ENCODE data around the gene NYAP1. TPM values are rescaled to one million over a fixed set of nuclear protein-coding genes. Genes with fewer than 3 reads are reported as not detected.
"Not testable (repeated sequence)": the region's sequence is repeated elsewhere in the genome, so short reads cannot be mapped to it uniquely, and the experiment has no call there.

The NYAP1 gene
- 1 to 10 TPM; 1.3 TPM for total RNA-seq
- 0.93 to 1.7 reads per million in 2 donors for total RNA-seq

DNA sequence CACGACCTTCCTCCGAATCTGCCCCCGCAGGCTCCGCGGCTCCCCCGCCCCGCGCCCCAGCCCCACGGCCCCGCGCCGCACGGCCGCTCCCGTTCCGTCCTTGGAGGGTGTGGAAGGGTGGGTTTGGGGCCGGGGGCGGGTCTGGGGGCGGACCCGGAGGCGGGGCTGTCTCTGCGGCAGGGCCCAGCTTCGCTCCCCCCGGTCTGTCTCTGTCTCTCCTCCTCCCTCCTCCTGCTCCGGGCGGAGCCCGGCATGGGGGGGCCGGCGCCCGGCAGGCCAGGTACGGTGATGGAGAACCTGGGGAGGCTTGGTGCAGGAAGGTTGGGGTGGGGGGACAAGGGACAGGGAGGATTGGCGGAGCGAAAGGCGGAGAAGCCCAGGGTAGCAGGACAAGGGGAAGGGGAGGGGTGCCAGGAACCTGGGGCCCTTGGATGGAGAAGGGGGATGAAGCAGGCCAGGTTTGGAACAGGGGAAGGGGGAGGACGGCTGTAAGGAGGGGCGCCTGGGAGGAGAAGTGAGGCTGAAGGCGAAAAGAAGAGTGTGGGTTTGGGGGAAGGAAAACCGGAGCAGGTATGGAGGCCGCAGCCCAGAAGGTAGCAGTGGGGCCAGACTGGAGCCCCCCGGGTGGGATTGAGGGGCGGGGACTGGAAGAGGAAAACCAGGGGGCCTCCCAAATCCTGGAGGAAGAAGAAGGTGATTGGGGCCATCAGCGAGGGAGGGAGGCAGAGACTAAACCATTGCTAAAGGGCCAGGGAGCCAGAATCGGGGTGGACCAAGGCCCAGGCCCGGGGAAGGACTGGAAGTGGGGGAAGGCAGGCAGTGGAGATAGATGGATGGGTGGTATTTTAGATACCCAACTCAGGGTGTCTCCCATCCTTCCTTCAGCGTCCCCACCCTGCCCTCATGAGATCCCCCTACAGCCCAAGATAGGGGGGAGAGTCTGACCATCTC, at the start of gene NYAP1:
TSS of gene NYAP1 (plus strand) at position 206 of the 951 bp plus-strand sequence. CDS start 1,385 bp downstream, outside the sequence.
- ATAC-seq (peak; percentile 54), DNase-seq (peak in 2 of 3 donors; percentile 63 to 65)
- Mint-ChIP-seq H3K27ac (peak within 1 kb of the TSS; percentile 79), H3K36me3 (ENCODE audit: low read depth) (no peaks in the 10 kb centered on the region), H3K4me1 (peaks cover 21% of the 10 kb centered on the region), H3K27me3 (no peaks in the 10 kb centered on the region), H3K4me3 (peak within 1 kb of the TSS; percentile 92)
- no peaks in the 10 kb centered on the region for H3K9me3 ChIP-seq (ENCODE audit: control insufficient read depth, low read length, poor library complexity, severe bottlenecking)

- no peaks in the 10 kb centered on the region for H3K27me3 Mint-ChIP-seq
- peak overlapping the region; percentile 98 for H3K4me3 Mint-ChIP-seq
- ATAC-seq, result no peak
- H3K36me3 Mint-ChIP-seq (ENCODE audit: low read depth), result peaks cover 6% of the 10 kb centered on the region
- peaks cover 41% of the 10 kb centered on the region for H3K4me1 Mint-ChIP-seq
- no peak for DNase-seq
- no peaks in the 10 kb centered on the region for H3K9me3 ChIP-seq (ENCODE audit: control insufficient read depth, low read length, poor library complexity, severe bottlenecking)
- peak overlapping the region; percentile 98 for H3K27ac Mint-ChIP-seq
Measured at GRCh38 chr7:100434297-100435144, 49.2 kb upstream of the NYAP1 start.

- DNase-seq (peak; percentile 33 to 39 (median 34)), ATAC-seq (peak; percentile 39)
- H3K9me3 ChIP-seq (ENCODE audit: control insufficient read depth, low read length, poor library complexity, severe bottlenecking), result no peaks in the 10 kb centered on the region
- peaks cover 35% of the 10 kb centered on the region for H3K4me1 Mint-ChIP-seq
- peak overlapping the region; percentile 98 for H3K4me3 Mint-ChIP-seq
- peaks cover 6% of the 10 kb centered on the region for H3K36me3 Mint-ChIP-seq (ENCODE audit: low read depth)
- H3K27ac Mint-ChIP-seq, result peak overlapping the region; percentile 98
- H3K27me3 Mint-ChIP-seq, result no peaks in the 10 kb centered on the region
Measured at GRCh38 chr7:100435401-100436304, 48.1 kb upstream of the NYAP1 start.

DNA sequence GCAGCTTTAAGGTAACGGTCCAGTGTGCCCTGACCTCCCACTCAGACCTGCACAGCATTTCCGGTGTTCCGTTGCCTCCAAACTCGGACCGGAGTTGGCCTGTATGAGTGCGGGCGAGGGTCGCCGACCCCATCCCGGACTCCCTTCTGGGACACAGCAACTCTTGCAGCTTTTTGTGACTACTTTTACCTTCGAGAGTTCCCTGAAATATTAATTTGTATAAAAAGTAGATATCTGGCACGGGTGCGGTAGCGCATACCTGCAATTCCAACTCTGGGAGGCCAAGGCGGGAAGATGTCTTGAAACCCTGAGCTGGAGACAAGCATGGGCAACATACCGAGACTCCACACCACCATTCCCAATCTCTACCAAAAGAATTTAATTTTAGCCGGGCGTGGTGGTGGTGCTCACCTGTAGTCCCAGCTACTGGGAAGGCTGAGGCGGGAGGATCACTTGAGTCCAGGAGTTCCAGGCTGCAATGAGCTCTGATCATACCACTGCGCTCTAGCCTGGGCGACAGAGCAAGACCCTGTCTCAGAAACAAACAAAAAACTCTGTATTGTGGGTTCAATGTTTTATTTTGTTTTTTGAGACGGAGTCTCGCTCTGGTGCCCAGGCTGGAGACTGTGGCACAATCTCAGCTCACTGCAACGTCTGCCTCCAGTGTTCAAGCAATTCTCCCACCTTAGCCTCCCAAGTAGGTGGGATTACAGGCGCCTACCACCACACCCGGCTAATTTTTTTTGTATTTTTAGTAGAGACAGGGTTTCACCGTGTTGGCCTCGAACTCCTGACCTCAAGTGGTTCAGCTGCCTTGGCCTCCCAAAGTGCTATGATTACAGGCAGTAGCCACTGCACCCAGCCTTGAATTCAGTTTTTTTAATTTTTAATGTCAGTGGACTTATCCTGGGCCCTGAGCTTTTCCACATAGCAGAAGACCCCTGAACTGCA, 46.3 kb upstream of the NYAP1 start:
- no peak for ATAC-seq
- no peak for DNase-seq
- H3K4me1 Mint-ChIP-seq, result peaks cover 26% of the 10 kb centered on the region
- H3K27ac Mint-ChIP-seq, result peak overlapping the region; percentile 95
- peak overlapping the region; percentile 98 for H3K4me3 Mint-ChIP-seq
- H3K9me3 ChIP-seq (ENCODE audit: control insufficient read depth, low read length, poor library complexity, severe bottlenecking), result no peaks in the 10 kb centered on the region
- peaks cover 6% of the 10 kb centered on the region for H3K36me3 Mint-ChIP-seq (ENCODE audit: low read depth)
- no peaks in the 10 kb centered on the region for H3K27me3 Mint-ChIP-seq

DNA sequence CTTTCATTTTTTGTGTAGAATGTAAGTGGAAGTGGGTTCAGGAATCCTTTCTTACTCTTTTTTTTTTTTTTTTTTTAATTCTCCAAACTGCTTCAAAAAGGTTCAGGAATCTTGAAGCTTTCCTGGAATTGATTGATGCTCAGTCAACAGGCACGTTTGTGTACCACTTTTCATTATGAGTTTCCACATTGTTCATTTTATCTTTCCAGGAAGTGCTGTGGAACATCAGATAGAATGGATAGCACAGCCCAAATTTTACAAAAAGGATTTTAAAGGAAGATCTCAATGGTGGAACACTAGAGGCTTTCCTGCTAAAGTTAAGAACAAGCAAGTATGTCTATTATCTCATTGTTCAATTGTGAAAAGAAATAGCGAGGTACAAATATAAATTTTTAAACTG, 45.6 kb upstream of the NYAP1 start:
- peaks cover 21% of the 10 kb centered on the region for H3K4me1 Mint-ChIP-seq

GRCh38 chr7:100438731-100439130, 45.0 kb upstream of the NYAP1 start:
- H3K4me3 Mint-ChIP-seq; H3K9me3 ChIP-seq (ENCODE audit: control insufficient read depth, low read length, poor library complexity, severe bottlenecking); H3K27me3 Mint-ChIP-seq; H3K36me3 Mint-ChIP-seq (ENCODE audit: low read depth); H3K27ac Mint-ChIP-seq; ATAC-seq; DNase-seq: not testable (repeated sequence)
- H3K4me1 Mint-ChIP-seq, result peaks cover 16% of the 10 kb centered on the region

More for the DNA sequence above, 45.6 kb upstream of the NYAP1 start:
- ATAC-seq (no peak), DNase-seq (no peak)
- Mint-ChIP-seq H3K36me3 (ENCODE audit: low read depth) (peaks cover 6% of the 10 kb centered on the region), H3K27ac (no peak overlapping the region), H3K27me3 (no peaks in the 10 kb centered on the region), H3K4me3 (no peak overlapping the region)
- H3K9me3 ChIP-seq (ENCODE audit: control insufficient read depth, low read length, poor library complexity, severe bottlenecking), result no peaks in the 10 kb centered on the region

DNA sequence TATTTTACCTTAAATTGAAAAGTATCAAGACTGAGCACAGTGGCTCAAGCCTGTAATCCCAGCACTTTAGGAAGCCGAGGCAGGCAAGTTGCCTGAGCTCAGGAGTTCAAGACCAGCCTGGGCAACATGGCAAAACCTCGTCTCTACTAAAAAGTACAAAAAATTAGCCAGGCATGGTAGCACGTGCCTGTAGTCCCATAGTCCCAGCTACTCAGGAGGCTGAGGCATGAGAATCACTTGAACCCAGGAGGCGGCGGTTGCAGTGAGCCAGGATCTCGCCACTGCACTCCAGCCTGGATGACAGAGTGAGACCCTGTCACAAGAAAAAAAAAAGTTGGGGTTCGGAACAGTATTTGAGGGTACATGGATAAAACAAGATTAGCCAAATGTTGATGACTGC, 44.5 kb upstream of the NYAP1 start:
- not testable (repeated sequence) for ATAC-seq; H3K36me3 Mint-ChIP-seq (ENCODE audit: low read depth); DNase-seq; H3K9me3 ChIP-seq (ENCODE audit: control insufficient read depth, low read length, poor library complexity, severe bottlenecking); H3K27ac Mint-ChIP-seq; H3K27me3 Mint-ChIP-seq; H3K4me3 Mint-ChIP-seq
- peaks cover 15% of the 10 kb centered on the region for H3K4me1 Mint-ChIP-seq

DNA sequence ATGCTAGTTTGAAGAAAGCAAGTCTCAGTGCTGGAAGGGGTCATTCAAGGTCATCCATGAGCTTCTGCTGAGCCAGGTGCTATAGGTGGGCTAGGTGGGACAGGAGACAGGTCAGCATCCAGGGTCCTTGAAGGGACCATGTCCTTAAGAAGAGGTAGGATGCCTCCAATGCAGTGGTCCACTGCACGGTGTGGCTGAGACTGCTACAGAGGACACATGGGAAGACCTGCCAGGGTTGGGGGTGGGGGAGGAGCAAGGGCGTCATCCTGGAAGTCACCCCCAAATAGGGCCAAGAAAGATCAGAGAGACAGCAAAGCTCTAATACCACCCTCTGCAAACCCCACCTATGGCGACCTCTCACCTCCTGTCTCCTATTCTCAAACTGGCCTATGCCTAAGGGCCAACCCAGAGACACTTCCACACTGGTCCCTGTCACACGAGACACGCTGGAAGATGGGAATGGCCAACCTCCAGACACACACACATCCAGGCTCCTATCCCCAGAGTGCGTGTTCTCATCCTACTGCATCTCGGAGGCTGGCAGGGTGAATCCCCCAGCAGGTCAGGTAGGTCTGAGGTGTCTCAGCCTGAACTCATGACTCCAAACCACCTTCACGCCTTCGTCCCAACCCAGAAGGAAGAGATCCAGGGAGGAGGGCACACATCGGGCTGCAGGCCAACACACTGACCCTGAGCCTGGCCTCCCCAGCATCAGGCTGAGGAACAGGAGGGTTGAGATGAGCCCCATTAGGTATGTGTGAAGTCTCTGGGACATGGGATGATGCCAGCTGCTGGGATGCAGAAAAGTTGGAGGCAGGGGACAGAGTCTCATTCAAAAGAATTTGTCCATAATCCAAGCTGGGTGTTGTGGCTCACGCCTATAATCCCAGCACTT, 41.8 kb upstream of the NYAP1 start:
- ATAC-seq (no peak), DNase-seq (no peak)
- Mint-ChIP-seq H3K27me3 (no peaks in the 10 kb centered on the region), H3K27ac (no peak overlapping the region), H3K4me3 (no peak overlapping the region), H3K4me1 (peaks cover 8% of the 10 kb centered on the region), H3K36me3 (ENCODE audit: low read depth) (no peaks in the 10 kb centered on the region)
- no peaks in the 10 kb centered on the region for H3K9me3 ChIP-seq (ENCODE audit: control insufficient read depth, low read length, poor library complexity, severe bottlenecking)

- H3K4me3 Mint-ChIP-seq, result no peak overlapping the region
- peak overlapping the region; percentile 47 for H3K27ac Mint-ChIP-seq
- DNase-seq (no peak), ATAC-seq (no peak)
- peaks cover 8% of the 10 kb centered on the region for H3K4me1 Mint-ChIP-seq
- no peaks in the 10 kb centered on the region for H3K27me3 Mint-ChIP-seq
- H3K9me3 ChIP-seq (ENCODE audit: control insufficient read depth, low read length, poor library complexity, severe bottlenecking), result no peaks in the 10 kb centered on the region
- no peaks in the 10 kb centered on the region for H3K36me3 Mint-ChIP-seq (ENCODE audit: low read depth)
Measured at GRCh38 chr7:100443096-100443840, 40.5 kb upstream of the NYAP1 start.

GRCh38 chr7:100444311-100445278, 39.1 kb upstream of the NYAP1 start:
- Mint-ChIP-seq H3K27me3 (no peaks in the 10 kb centered on the region), H3K4me1 (peaks cover 8% of the 10 kb centered on the region), H3K36me3 (ENCODE audit: low read depth) (no peaks in the 10 kb centered on the region), H3K27ac (peak overlapping the region; percentile 79), H3K4me3 (no peak overlapping the region)
- H3K9me3 ChIP-seq (ENCODE audit: control insufficient read depth, low read length, poor library complexity, severe bottlenecking), result no peaks in the 10 kb centered on the region
- ATAC-seq (peak; percentile 40), DNase-seq (no peak)
